Measurements from ENCODE around the gene PHYHD1.

The PHYHD1 gene

DNA sequence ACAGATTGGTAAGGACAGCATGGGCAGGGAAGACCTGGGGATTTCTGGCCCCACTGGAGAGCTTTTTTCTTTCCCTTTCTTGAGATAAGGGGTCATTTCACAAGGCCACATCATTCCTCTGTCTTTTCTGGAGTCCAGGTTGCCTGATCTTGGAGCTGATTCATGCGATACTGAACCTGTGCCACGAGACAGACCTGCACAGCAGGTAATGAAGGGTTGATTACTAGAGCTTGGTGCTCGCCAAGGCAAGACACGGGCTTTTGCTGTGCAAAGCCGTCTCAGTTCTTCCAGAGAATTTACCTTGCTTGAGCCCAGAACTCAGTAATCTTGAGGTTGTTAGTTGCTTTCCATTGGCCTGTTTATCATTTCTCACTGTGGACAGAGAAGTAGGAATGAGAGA, 65.9 kb downstream of the PHYHD1 start:
- no peak for DNase-seq

DNA sequence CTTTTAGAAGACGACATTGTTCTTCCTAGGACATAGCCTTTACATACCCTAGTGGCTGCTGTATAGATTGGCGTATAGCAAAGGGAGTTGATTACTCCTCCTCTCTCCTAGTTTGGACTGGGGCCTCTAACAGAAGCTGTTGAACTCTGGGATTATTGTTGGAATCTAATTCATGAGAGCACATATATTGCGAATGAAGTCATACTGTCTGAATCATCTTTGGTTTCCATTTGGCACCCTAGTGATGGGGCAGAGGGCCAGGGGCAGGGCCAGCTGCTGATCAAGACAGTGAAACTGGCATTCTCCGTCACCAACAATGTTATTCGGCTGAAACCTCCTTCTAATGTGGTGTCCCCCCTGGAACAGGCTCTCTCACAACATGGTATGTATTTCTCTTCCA, 67.0 kb downstream of the PHYHD1 start:
- DNase-seq = peak; percentile 90
